Posterior vena cava (tissue), 2 donors: Measurements from ENCODE around the gene LRRC61. TPM values are rescaled to one million over a fixed set of nuclear protein-coding genes. Genes with fewer than 3 reads are reported as not detected.

Experiments
- DNase-seq: peaks from one replicate; pipeline ENCODE4 v3.0.0-alpha.2; 2020; ENCODE audit warnings: low spot score
- intact Hi-C, 2 donors: fragments of 100-400 bp; cut with DNase I; formaldehyde crosslinking; loops; one replicate each; pipeline versions ENCODE4 v1.14.1 to v1.14.2; 2022 to 2023
- total RNA-seq, 2 donors: library from RNA; stranded (reverse); fragmentation: NEBNext Ultra II Directional; extraction: Animal tissue kit (Norgen Biotek cat#: 25700); gene quantifications; one replicate each; pipeline ENCODE4 v1.2.1, GENCODE V29; 2021
- donor health status: DM: yes; HTN: yes; CAD: no.
- donor health status: DM: yes; HTN: yes; CAD: no.

The LRRC61 gene
- total RNA-seq, 2 donors from 2014 or later, result 2.2 to 2.6 TPM

DNA sequence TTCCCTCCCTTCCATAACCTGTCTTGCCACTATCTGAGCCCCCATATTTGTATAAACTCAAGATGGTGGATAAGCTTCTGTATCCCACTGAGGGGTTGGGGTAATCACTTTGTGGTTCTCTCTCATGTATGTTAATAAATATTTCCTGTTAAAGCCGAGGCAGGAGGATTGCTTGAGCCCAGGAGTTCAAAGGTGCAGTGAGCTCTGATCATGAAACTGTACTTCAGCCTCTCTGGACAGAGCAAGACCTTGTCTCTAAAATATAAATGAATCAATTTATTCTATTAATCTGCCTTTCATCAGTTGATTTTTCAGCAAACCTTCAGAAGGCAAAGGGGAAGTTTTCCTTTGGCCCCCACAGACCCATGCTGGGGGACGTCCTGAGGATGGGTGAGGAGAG, 20.1 kb downstream of the LRRC61 start:
- intact Hi-C loops, result no loop called here
- DNase-seq, result no peak

DNA sequence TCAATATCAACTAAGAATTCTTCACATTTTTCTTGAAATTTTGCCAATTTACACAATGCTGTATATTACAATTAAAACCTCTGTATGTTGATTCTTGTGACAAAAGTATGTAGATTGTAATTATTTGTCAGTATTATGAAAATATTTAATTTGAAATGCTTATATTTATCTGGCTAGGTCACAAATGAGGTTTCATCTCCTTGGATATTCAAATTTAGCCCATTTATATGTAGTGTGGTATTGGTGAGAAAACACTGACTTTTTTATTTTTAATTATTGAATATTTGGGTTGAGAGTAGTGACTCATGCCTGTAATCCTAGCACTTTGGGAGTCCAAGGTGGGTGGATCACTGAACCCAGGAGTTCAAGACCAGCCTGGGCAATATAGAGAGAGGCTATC, 21.1 kb downstream of the LRRC61 start:
- no peak for DNase-seq
- intact Hi-C loops, result no loop called here

DNA sequence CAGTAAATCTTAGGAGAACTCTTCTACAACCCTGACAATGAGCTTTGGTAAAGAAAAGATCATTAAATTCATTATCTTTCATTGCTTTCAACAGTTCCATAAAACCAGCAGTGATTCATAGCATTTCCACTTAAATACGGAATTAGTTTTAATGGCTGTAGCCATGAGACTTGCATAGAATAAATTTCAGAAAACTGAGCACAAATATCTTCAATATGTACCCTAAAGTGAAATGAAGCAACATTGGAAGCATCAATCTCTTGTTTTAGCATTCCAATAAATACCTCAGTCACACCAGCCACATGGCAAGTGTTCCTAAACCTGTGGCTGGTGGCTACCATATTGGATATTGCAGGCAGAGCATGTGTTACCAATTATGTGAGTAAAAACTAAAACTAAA, 21.9 kb downstream of the LRRC61 start:
- intact Hi-C loops, result no loop called here
- no peak for DNase-seq

DNA sequence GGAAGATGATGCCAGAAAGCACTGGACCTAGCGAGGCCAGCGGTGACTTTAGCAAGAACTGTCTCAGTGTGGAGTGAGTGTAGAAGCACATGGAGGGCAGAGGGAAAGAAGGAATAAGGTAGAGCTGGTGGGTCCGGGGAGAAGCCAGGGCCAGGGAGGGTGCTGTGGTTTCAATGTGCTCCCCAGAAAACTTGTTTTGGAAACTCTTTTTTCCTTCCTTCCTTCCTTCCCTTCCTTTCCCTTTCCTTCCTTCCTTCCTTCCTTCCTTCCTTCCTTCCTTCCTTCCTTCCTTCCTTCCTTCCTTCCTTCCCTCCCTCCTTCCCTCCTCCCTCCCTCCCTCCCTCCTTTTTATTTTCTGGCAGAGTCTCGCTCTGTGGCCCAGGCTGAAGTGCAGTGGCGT, 23.8 kb downstream of the LRRC61 start:
- intact Hi-C loops, result no loop called here

GRCh38 chr7:150351587-150352194, 28.5 kb downstream of the LRRC61 start:
- intact Hi-C loops, result loop anchor here in 1 of 2 donors (1.0 kb wide), 1 partner anchor 34 kb away; no protein-coding TSS in a partner anchor
- DNase-seq, result no peak

More for the DNA sequence above, 23.8 kb downstream of the LRRC61 start:
- no peak for DNase-seq

DNA sequence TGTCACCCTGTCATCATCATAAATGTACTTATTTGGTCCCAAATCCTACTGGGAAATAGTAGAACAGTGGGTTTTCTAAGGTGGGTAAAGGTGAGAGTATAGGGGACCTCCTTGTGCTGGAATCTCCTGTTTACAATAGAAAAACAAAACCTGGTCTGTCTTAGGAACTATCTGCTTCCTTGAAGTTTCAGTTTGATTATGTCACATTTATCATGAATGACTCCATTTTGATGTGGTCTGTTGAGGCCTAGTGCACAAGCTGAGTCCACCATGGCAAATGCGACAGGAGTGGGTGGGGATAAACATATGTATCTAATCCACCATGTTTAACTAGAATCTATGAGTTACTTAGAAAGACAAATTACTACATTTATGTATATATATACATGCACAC, 32.5 kb downstream of the LRRC61 start:
- no peak for DNase-seq
- intact Hi-C loops, result no loop called here

DNA sequence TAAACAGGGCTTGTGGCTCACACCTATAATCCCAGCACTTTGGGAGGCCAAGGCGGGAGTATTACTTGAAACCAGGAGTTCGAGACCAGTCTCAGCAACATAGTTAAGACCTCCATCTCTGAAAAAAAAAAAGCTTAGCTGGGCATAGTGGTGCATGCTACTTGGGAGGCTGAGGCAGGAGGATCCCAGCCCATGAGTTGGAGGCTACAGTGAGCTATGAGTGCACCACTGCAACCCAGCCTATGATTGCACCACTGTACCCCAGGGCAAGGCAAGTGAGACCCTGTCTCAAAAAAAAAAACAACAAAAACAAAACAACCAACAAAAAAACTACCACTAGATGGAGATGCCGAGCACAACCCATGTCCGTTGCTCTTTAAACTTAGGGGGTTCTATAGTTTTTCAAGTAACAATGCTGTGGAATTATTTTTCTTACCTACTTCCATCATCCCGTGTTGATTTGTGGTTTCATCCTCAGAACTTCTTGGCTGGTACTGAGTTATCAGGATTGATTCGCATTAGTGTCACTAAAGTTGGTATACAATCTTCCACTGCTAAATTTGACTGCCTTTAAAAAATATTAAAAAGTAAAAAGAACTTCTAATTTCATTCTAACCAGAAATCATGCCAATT, 33.2 kb downstream of the LRRC61 start:
- no peak for DNase-seq
- intact Hi-C loops, result no loop called here

- no peak for DNase-seq
- intact Hi-C loops, result no loop called here
Observed at GRCh38 chr7:150357270-150357669, 34.1 kb downstream of the LRRC61 start.

DNA sequence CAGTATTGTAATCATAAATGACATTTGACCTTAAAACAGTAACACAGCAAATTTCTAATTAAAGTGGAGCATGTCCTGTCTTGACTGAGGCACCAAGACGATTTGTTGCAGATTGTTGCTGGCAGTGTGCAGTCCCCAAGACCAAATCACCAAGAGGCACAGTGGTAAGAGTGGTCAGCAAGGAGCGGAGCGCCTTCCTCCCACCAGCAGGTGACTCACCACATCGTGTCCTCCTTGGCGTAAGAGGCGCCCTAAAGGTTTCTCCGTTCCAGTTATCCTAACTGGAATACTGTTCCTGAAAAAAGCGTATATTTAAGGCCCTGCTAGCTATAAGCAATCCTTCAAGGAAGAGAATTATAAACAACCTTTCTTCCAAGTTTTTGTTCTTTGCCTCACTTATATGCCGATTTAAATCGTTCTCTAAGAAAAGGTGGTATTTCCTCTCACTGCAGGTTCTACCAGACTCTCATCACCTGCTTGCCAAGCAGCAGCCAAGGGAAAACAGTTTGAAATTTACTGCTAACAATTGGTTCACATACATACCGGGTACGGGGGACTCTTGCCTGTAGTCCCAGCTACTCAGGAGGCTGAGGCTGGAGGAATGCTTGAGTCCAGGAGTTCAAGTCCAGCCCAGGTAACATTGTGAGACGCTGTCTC, 34.7 kb downstream of the LRRC61 start:
- DNase-seq, result no peak
- intact Hi-C loops, result no loop called here

DNA sequence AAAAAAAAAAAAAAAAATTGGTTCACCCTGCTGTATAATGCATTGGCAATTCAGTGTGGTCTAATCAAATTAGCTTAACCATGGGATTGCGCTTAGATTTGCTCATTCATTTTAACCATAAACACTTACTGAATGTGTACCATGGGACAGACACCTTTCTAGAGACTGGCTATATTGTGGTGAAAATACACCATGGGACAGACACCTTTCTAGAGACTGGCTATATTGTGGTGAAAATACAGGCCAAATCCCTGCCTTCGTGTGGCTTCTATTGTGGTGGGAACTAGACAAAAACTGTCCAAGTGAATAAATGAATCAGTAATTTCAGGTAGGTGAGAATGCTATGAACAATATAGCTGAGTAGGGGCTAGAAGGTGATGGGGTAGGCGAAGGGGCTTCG, 35.3 kb downstream of the LRRC61 start:
- DNase-seq, result no peak
- intact Hi-C loops, result no loop called here

DNA sequence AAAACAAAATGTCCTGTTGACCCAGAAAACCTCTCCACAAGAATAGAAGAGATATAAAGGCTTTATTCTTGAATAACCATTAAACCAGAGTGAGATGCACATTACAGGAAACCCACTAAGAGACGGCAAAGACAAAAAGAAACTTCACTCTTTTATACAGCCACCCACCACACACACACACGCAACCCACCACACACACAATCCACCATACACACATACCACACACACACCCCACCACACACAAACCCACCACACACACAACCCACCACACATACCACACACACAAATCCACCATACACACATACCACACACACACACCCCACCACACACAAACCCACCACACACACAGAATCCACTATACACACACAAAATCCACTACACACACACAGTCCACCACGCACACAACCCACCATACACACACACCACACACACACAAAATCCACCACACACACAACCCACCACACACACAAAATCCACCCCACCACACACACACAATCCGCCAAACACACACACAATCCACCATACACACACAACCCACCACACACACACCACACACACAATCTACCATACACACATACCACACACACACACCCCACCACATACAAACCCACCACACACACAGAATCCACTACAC, 36.0 kb downstream of the LRRC61 start:
- intact Hi-C loops, result no loop called here
- no peak for DNase-seq

DNA sequence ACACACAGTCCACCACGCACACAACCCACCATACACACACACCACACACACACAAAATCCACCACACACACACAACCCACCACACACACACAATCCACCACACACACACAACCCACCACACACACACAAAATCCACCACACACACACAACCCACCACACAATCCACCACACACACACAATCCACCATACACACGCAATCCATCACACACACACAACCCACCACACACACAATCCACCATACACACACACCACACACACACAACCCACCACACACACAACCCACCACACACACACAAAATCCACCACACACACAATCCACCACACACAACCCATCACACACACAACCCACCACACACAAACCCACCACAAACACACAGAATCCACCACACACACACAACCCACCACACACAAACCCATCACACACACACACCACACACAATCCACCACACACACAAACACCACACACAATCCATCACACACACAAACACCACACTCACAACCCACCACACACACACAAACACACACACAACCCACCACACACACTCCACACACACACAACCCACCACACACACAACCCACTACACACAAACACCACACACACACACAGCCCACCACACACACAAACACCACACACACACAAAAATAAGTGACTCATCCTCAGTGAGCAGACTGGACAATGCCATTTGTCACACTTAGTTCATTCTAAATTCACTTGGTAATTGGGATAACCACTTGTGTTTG, 36.6 kb downstream of the LRRC61 start:
- intact Hi-C loops, result no loop called here
- DNase-seq, result no peak

GRCh38 chr7:150360363-150361058, 37.4 kb downstream of the LRRC61 start:
- intact Hi-C loops, result no loop called here
- no peak for DNase-seq

DNA sequence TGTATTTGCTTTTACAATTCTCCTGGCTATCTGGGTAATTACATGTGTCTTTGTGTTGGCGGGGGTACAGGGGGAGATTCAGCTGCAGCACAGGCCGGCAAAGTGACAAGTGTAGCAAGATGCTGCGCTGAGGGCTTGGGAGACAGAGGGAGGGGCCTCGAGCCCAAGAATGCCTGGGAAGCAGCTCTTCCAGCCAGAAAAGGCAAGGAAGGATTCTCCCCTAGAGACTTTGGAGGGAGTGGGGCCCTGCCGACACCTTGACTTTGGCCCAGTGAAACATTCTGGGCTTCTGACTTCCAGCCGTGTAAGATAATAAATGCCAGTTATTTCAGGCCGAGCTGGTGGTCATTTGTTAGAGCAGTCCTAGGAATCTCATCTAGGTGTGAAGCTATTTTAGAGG, 38.2 kb downstream of the LRRC61 start:
- DNase-seq, result no peak
- intact Hi-C loops, result no loop called here

GRCh38 chr7:150361807-150362621, 38.9 kb downstream of the LRRC61 start:
- intact Hi-C loops, result no loop called here
- DNase-seq, result no peak

DNA sequence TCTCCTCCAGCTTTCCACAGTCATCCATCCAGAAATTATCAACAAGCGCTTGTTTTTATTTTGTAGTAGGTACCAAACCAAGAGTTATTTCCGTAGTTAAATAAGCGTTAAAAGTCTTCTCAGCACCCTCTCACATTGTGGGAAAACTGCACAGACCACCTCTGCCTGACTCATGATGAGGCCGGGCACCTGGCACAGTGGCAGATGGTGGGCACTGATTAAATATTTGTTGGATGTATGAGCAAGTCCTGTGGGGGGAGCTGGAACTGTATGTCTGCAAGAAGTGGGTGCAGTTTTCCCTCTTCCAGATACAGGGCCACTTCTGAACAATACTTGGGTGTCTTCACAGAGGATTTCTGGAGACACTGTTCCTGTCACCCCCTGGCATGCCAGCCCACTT, 40.2 kb downstream of the LRRC61 start:
- intact Hi-C loops, result no loop called here
- no peak for DNase-seq

GRCh38 chr7:150363872-150364271, 40.7 kb downstream of the LRRC61 start:
- DNase-seq, result no peak
- intact Hi-C loops, result no loop called here

DNA sequence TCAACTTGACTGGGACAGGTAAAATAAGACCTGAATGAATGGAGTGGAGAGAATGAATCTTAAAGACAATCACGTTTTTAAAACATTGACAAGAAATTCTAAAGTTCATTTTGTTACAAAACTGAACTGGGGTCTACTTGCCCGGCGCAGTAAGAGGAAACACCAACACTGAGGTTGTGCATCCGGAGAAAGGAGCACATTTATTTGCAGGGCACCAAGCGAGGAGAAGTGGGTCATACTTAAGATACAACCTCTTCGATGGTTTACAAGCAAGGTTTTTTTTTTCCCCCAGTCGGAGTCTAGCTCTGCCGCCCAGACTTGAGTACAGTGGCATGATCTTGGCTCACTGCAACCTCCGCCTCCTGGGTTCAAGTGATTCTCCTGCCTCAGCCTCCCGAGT, 42.0 kb downstream of the LRRC61 start:
- DNase-seq, result no peak
- intact Hi-C loops, result no loop called here
